Suppressor macrophage (primary cell): ENCODE measurements around the gene ANK3.
A peak's percentile ranks its signal among the peaks of the same experiment; 100 is the strongest.

Experiments used
- DNase-seq, 4 experiments: peaks; one replicate each; pipeline ENCODE4 v3.0.0-alpha.2; 2020 to 2022
- total RNA-seq, 17 experiments: gene quantifications; one replicate each; lab custom pipeline; 2026; ENCODE audit warnings: mixed read lengths in 6 of 17, inconsistent platforms in 3 of 17; lab: John Stamatoyannopoulos, UW

The ANK3 gene
- 0 to 12.3 (median 0.46) reads per million in 17 experiments for total RNA-seq

- DNase-seq, result no peak
Observed at GRCh38 chr10:60389413-60390025, at the start of gene ANK3. ANK3 (minus strand) TSS chr10:60389875; CDS start chr10:60389538, 337 bp downstream.

DNA sequence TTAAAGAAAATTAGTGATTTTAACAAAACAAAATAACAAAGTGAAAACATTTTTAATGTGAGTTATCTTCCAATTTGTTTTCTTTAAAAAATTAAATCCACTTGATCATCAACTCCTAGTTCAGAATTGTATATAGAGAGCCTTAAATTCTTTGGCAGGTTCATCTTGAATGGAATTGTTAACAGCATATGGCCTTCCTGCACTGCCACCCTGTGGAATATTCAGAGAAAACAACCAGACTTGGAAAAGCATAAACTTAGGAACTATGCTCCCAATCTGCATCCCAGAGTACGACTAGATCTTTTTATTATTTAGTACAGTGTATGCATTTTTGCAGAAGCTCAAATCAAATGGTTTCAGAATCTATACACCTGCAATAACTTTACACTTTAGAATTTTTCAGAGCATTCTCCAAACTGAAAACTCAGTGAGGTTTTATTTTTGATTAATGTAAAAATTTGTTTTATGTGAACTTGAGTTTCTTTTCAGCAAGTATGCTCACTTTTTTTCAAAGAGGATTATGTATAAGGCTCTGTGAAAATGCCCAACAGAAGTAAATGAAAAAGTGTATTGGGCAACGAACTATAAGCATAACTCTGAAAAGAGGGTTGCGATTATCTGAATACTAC lies 44.9 kb upstream of the ANK3 start:
- DNase-seq, result peak; percentile 56 to 72 (median 58)

DNA sequence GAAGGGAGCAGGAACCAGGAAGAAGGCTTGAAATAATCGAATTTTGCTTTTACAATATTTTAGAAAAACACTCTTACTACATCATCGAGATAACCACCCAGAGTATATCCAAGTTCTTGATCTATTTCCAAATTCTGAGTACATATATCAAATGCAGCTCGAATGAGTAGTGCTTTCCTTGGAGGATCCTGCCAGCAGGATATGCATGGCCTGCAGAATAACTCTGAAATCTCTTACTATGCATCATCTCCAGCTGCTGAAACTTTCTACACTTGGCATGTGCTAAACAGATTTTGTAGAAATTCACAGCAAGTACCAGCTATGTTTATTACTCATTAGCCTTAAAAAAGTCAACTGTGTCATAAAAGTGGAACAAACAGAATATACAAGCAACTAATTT lies 44.0 kb upstream of the ANK3 start:
- peak in 3 of 4 experiments; percentile 2 to 36 (median 15) for DNase-seq

DNA sequence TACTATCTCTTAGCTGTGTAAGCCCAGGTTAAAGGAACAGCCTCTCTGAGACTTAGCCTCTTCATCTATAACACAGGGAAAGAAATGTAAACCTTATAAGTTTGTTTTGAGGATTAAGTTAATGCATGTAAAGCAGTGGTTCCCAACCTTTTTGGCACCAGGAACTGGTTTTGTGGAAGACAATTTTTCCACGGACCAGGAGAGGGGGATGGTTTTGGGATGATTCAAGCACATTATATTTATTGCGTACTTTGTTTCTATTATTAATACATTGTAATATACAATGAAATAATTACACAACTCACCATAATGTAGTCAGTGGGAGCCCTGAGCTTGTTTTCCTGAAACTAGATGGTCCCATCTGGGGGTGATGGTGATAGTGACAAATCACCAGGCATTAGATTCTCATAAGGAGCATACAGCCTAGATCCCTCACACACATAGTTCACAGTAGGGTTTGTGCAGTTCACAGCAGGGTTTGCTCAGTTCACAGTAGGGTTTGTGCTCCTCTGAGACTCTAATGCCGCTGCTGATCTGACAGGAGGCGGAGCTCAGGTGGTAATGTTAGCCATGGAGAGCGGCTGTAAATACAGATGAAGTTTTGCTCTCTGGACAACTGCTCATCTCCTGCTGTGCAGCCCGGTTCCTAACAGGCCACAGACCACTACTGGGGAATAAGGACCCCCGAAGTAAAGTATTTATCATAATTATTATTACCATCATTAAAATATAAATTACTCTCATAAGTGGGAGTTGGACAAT lies 41.3 kb upstream of the ANK3 start:
- DNase-seq, result no peak

- DNase-seq, result no peak
Observed at GRCh38 chr10:60430017-60430416, 40.3 kb upstream of the ANK3 start.

GRCh38 chr10:60429084-60429849 lies 39.6 kb upstream of the ANK3 start:
- no peak for DNase-seq

DNA sequence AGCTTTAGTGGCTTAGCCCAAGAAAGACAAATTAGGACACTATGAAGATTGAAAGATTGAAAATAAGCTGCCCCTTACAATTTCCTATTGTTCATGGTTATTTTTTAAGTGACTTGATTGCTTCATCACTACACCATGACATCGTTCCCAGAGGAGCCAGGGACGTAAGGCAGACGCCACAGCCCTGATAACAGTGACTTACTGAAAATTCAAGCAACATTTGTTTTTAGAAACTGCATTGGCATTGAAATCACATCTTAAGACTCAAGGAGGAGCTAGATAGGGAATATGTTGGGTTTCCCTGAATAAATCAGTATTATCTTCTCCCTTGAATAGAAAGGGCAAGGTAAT lies 38.7 kb upstream of the ANK3 start:
- no peak for DNase-seq

GRCh38 chr10:60427709-60428386 lies 38.2 kb upstream of the ANK3 start:
- no peak for DNase-seq

DNA sequence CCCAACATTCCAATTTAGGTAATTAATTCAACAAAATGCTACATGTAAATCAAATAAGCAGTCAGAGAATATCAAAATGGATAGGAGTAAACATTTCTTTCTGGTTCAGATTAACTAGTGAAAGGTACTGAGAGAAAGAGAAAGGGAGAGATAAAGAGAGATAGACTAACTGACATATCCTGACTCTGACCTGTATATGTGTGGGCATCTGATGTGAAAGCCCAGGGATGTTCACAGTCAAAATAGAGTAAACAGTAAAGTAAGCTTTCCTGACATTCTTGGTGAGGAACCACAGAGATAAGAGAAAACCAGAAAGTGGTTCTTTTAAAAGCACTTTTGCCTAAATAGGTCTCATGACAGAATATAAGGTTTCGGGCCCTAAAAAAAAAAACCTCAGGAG lies 37.5 kb upstream of the ANK3 start:
- no peak for DNase-seq

- peak in 3 of 4 experiments; percentile 11 to 58 (median 58) for DNase-seq
Observed at GRCh38 chr10:60426425-60426824, 36.8 kb upstream of the ANK3 start.

GRCh38 chr10:60425392-60426110 lies 35.9 kb upstream of the ANK3 start:
- peak in 1 of 4 experiments; percentile 4 for DNase-seq

GRCh38 chr10:60424971-60425370 lies 35.3 kb upstream of the ANK3 start:
- no peak for DNase-seq

DNA sequence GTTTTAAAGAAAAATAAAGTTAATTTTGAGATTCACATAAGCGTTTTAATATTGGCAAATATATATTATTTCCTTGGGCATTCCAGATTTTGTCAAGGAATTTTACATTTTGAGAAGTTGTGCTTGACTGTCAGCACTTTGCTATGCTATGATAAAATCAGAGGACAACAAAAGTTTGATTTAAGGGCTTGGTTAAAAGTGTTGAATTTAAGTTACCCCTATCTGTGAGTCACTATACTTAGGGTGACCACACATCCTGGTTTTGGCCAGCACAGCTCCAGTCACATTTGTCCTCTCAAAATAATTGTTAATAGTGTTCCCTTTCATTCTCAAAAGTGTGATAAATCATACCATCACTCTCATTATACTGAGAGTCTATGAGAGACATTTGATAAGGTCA lies 34.2 kb upstream of the ANK3 start:
- DNase-seq, result no peak

GRCh38 chr10:60422809-60423208 lies 33.1 kb upstream of the ANK3 start:
- DNase-seq, result peak in 1 of 4 experiments; percentile 38

DNA sequence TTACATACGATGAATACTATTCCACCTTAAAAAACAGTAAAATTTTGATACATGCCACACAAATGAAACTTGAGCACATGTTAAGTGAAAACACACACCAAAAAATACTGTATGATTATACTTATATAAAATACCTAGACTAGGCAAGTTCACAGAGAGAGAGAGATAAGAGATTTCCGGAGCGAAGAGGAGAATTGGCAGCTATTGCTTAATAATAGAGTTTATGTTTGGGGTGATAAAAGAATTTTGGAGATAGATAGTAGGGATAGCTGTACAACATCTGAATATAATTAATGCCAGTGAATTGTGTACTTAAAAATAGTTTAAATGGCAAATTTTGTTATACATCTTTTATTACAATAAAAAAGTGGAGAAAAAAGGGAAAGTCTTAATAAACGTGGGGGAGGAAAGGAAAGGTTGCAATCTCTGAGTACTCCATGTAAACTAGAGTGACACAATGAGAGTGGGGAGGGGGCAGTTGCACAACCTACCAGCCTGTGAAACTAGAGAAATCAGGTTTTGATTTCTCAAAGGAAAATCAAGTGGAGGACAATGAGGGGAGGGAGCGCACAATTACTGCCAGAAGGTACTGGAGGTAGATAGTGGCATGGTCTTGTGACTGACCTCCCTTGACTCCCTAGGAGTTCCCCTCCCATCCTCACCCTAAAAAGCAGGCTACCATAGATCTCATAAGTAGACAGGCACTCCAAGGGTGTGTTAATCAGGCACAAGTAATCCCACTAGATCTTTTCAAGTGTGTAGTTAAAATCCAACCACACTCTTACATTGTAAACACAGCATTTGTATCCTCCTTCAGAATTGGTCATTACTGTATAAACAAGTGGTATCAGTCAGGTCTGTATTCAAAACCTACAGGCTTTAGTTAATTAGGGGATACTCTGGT lies 31.6 kb upstream of the ANK3 start:
- no peak for DNase-seq

DNA sequence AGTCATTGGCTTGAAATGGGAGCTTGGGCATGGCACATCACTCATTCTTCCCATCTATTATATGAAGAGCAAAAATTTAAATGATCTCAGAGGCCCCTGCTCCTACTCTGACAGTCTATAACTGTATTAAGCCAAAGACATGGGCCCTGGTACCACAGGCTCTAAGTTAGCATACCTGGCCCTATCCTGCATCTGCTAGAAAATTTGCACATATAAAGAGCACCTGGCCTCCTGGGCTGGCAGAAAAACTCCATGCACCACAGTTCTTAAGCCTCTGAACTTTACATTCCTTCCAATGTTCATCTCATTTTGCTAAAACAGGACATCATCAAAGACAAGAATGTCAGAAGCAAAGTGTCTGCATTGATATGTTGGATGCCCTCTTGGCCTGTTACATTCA lies 29.6 kb upstream of the ANK3 start:
- DNase-seq, result no peak

DNA sequence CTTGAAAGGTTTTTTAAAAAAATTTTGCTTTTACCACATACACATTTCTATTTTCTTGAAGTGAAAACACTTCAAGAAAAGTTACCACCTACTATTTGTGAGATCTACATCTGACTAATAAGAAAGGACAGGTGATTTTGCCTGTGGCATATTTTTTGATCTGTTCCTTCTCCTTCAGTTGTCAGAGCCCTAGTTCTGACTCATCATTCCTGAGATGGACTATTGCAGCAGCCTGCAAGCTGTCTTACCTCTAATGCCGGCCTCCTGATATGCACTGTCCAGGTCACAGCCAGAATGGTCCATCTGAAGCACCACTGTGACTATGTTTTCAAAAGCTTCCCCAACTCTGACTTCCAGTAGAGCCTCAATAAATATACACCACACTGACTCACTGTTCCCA lies 28.2 kb upstream of the ANK3 start:
- DNase-seq, result no peak

DNA sequence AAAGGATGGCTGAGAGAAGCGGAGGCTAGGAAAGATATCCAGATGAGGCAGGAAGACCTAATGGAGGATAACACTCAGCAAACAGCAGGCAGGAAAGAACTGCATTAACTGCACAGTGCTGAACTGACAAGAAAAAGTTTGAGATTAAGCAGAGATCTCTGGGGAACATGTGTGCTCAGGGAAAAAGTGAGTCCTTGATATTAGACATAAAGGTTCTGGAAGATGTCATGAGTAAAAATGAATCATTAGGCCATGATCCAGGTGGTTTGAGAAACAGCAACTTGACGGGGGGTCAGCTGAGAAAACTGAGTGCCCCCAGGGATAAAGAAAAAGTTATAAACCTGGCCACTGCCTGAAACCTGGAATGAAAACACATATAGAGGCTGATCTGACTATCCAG lies 27.3 kb upstream of the ANK3 start:
- no peak for DNase-seq

DNA sequence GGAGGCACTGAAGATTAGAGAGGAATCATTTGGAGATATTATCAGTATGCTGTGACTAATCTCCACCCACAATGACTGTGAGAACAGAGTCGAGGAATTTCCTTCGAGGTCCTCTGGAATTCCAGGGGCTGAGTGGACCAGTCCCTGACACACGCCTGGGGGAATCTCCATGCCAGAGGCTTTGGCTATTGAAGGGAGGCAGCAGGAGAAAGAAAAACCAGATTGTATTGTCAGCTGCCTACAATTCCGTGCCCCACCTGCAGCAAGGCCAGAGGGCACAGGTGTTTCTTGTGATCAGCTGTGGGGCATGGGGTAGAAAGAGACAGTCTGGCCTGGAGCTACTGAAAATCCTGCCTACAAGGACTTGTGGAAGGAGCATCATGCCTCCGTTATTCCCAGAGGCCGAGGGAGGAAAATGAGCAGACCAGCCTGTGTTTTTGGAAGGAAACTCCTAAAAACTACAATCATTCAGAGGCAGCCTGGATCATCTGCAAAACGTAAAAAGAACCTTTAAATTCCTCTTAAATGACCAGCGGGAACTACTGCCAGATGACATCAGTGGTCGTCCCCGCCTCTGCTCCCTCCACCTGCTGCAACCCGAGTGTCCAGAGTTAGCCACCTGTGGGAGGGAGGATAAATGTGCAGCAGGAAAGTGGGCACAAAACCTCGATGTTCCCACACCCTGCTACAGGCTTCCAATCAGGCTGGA lies 25.4 kb upstream of the ANK3 start:
- no peak for DNase-seq

GRCh38 chr10:60414111-60414510 lies 24.4 kb upstream of the ANK3 start:
- no peak for DNase-seq
